Hindlimb muscle (tissue), 1 donor: ENCODE measurements around the gene MMP10. TPM values are rescaled to one million over a fixed set of nuclear protein-coding genes. Genes with fewer than 3 reads are reported as not detected.
A peak's percentile ranks its signal among the peaks of the same experiment; 100 is the strongest.
"Not testable (repeated sequence)": the region's sequence is repeated elsewhere in the genome, so short reads cannot be mapped to it uniquely, and the experiment has no call there.

Experiments
- DNase-seq: peaks from one replicate; pipeline ENCODE4 v3.0.0-alpha.2; 2013
- polyA plus RNA-seq: library from polyadenylated mRNA; unstranded; fragments of 120-200 nt; gene quantifications from one replicate; pipeline ENCODE4 v1.2.1, GENCODE V29; 2013; ENCODE audit not compliant: insufficient read length

Gene MMP10
- polyA plus RNA-seq, 1 donor: not detected

DNA sequence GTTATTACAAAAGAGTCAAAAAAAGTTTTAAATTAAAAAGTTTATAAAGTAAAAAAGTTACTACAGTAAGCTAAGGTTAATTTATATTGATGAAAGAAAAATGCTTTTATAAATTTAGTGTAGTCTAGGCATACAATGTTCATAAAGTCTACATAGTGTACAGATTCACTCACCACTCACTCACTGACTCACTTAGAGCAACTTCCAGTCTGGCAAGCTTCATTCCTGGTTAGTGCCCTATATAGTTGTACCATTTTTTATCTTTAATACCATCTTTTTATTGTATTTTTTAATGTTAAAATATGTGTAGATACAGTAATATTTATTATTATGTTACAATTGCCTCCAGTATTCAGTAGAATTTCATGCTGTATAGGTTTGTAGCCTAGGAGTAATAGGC lies 2.6 kb upstream of the MMP10 start:
- DNase-seq: no peak

DNA sequence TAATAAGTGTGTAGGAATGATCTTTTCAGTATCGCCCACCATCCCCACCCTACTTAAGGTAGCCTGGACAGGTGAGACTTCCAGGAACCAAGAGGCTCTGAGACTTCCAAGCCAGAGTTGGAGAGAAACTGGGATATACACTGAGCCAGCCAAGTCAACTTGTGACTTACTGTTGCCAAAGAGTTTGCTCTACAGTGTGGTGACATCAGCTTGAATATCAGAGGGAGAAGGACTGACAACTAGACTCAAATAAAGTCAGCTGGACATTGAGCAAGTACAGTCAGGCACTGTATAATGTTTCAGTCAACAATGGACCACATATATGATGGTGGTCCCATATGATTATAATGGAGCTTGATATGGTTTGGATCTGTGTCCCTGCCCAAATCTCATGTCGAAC lies 1.2 kb upstream of the MMP10 start:
- no peak for DNase-seq

DNA sequence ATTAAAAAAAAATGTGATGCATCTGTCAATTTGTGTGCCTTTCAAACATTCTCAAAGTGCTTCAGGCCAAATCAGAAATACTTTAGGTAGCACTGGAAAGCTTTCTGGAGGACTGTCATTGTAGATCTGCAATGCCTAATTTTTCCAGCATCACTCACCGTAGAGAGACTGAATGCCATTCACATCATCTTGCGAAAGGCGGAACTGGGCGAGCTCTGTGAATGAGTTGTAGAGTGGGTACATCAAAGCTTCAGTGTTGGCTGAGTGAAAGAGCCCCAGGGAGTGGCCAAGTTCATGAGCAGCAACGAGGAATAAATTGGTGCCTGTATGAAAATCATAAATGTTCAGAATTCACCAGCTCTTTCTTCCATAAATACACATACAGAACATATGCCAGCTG lies 4.0 kb downstream of the MMP10 start:
- no peak for DNase-seq

DNA sequence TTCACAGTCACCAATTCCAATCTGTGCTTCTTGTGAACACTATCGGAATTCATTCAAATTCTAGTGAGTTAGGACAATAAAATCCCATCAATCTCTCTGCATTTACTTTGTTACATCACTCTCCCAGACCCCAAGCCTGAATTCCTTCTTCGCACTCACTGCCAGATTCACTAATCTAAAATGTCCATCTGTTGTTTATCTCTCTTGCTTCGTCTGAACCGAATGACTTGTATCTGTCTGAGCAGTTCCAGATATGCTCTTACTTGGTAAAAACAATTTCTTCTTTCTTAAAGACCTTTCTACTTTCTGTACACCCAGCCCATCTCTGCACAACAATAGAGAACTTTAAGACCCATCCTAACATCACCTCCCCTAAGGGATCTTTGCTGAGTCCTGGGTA lies 7.0 kb downstream of the MMP10 start:
- no peak for DNase-seq

- no peak for DNase-seq
Observed at GRCh38 chr11:102771351-102771750, 9.1 kb downstream of the MMP10 start.

GRCh38 chr11:102770191-102770590 lies 10.2 kb downstream of the MMP10 start:
- DNase-seq: no peak

- no peak for DNase-seq
Observed at GRCh38 chr11:102767800-102768199, 12.6 kb downstream of the MMP10 start.

GRCh38 chr11:102763440-102763839 lies 17.0 kb downstream of the MMP10 start:
- no peak for DNase-seq

DNA sequence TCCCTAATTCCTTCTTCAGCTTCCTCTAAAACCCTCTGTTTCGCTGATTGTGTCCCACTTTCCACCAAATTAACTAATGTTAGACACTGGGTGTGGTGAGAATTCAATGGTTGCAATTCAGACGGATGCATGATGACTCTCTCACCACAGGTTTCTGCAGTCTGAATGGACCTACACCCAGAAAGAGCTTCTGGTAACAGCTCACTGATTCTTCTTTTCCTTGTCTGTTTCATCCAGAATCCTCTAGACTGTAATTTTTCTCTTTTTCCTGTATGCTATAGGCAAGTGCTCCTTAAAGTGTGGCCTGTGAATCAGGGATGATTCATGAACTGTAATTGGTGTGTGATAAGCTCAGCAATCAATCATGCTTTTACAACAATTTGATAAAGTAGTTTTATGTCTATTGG lies 18.1 kb downstream of the MMP10 start:
- no peak for DNase-seq

DNA sequence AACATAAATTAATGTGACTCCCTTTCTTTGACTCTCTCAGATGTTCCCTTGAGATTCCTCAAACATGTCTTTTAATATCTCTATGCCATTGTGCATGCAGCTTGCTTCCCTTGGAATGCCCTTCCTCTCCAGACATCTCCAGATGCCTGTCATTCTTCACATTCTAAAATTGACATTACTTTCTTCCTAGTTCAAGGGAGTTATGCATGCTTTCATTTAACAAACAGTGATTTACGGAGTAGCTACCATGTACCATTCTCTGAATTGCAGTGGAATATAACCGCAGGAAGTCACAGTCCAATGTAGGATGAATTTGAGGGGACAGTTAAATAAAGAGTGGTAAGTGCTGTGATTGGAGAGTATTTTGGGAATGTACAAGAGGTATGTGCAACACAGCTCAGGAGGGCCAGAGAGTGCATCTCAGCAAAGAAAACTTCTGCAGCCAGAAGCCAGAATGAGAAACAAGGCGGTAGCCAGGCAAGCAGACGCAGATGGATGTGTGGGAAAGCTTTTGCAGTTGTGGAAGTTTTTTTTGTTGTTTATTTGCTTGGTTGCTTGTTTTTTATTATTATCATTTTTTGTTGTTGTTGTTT lies 18.7 kb downstream of the MMP10 start:
- DNase-seq: no peak

DNA sequence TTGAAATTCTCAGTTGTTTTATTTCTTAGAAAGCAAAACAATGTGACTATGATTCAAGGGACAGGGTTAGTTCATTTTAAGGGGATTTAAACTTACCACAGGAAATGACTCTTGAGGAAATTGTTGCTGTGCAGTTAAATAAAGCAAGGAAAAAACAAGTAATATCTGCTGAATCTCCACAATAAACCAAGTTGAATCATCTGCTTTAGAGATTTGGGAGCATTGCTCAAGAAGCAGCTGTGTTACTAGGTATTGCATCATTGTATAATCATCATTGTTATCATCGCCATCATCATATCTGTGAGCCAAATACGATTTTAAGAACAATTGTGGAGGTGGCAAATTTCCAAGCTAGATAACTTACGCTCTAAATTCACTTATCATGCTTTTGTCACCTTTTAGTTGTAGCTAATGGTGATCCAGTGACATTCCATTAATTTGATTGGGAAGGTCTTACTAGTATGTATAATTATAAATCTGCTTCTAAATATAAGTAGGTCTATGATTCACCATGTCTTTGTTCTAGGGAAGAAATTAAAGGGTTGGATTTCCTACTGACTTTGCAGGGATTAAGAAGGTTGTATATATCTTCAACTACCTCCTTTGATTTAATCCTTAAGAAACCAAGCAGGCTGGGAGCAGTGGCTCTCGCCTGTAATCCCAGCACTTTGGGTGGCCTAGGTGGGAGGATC lies 19.9 kb downstream of the MMP10 start:
- DNase-seq: peak; percentile 43

- DNase-seq: no peak
Observed at GRCh38 chr11:102757823-102758549, 22.4 kb downstream of the MMP10 start.

DNA sequence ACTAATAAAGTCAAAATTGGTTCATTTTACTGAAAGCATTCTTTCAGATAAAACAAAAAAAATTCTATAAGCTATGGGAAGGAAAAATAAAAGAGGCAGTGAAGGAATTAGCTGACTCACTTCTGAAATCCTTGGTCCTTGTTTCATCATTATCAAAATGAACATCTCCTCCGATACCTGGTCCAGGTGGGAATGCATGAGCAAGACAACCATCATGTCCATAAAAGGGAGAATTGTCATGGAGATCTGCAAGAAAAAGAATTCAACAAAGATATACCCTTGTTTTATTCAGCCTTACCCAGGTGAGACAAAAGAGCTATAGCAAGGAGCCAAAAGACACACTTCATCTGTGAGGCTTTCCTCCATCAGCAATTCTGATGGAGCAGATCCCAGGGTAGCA lies 27.2 kb downstream of the MMP10 start:
- no peak for DNase-seq

- no peak for DNase-seq
Observed at GRCh38 chr11:102751673-102752072, 28.8 kb downstream of the MMP10 start.

- no peak for DNase-seq
Observed at GRCh38 chr11:102749101-102749722, 31.2 kb downstream of the MMP10 start.

- DNase-seq: not testable (repeated sequence)
Observed at GRCh38 chr11:102746746-102747578, 33.5 kb downstream of the MMP10 start.

DNA sequence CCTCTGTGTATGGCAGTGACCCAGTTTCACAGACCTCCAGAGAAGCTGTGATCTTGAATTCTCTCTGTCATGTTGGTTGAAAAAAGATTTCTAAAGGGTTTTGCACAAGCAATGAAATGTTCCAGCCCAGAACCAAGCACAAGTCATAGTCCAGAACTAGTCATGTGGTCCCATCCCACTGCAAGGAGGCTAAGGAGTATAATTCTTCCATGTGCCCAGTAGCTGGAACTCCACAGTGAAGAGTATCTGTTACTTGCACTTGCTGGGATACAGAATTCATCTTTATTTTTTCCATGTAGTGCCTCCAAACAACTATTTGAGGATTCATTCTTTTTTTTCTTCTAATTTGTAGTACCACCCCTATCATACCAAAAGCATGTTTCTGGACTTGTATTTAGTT lies 45.8 kb downstream of the MMP10 start:
- no peak for DNase-seq

- DNase-seq: no peak
Observed at GRCh38 chr11:102733232-102733875, 47.1 kb downstream of the MMP10 start.

- DNase-seq: not testable (repeated sequence)
Observed at GRCh38 chr11:102730944-102731343, 49.5 kb downstream of the MMP10 start.

- peak; percentile 26 for DNase-seq
Observed at GRCh38 chr11:102729849-102730815, 50.3 kb downstream of the MMP10 start.

GRCh38 chr11:102727890-102728289 lies 52.5 kb downstream of the MMP10 start:
- no peak for DNase-seq
